DMS79 treated with DMSO at 0.1 percent for 48 hours (cell line): ENCODE data around the gene FTCD.

Source experiments
- DNase-seq: peaks from one replicate; lab custom pipeline; 2025; lab: John Stamatoyannopoulos, UW

The FTCD gene

GRCh38 chr21:46124083-46124925 lies 31.1 kb downstream of the FTCD start:
- no peak for DNase-seq

GRCh38 chr21:46122758-46123683 lies 32.4 kb downstream of the FTCD start:
- DNase-seq, result no peak

GRCh38 chr21:46122237-46122671 lies 33.1 kb downstream of the FTCD start:
- no peak for DNase-seq

- no peak for DNase-seq
Measured at GRCh38 chr21:46121286-46122221, 33.8 kb downstream of the FTCD start.

GRCh38 chr21:46120301-46121285 lies 34.8 kb downstream of the FTCD start:
- no peak for DNase-seq

- no peak for DNase-seq
Measured at GRCh38 chr21:46119637-46120271, 35.6 kb downstream of the FTCD start.

GRCh38 chr21:46119144-46119636 lies 36.2 kb downstream of the FTCD start:
- no peak for DNase-seq

GRCh38 chr21:46118316-46119143 lies 36.8 kb downstream of the FTCD start:
- no peak for DNase-seq

GRCh38 chr21:46117586-46118315 lies 37.6 kb downstream of the FTCD start:
- no peak for DNase-seq

- no peak for DNase-seq
Measured at GRCh38 chr21:46116776-46117585, 38.4 kb downstream of the FTCD start.

GRCh38 chr21:46116189-46116775 lies 39.1 kb downstream of the FTCD start:
- DNase-seq, result no peak

- no peak for DNase-seq
Measured at GRCh38 chr21:46115441-46116188, 39.8 kb downstream of the FTCD start.

GRCh38 chr21:46114963-46115362 lies 40.4 kb downstream of the FTCD start:
- DNase-seq, result no peak

GRCh38 chr21:46113497-46114176 lies 41.7 kb downstream of the FTCD start:
- no peak for DNase-seq

GRCh38 chr21:46112725-46113215 lies 42.6 kb downstream of the FTCD start:
- DNase-seq, result no peak
